GM23248 (cell line): Measurements from ENCODE around the gene POLR2B.

ENCODE experiments used
- EZH2 ChIP-seq: fragments of 200-600 bp; sonication (generic); IDR thresholded peaks from 2 replicates; pipeline ENCODE4 v1.6.1; 2018; ENCODE audit warnings: antibody characterized with exemption, mild to moderate bottlenecking; ENCODE audit not compliant: insufficient read depth, poor library complexity, severe bottlenecking
- EZH2phosphoT487 ChIP-seq: fragments of 200-600 bp; sonication (generic); IDR thresholded peaks from 2 replicates; pipeline ENCODE4 v1.6.1; 2018; ENCODE audit warnings: antibody characterized with exemption, moderate library complexity, mild to moderate bottlenecking, low read depth; ENCODE audit not compliant: insufficient read depth

GRCh38 chr4:56940971-56941370 lies 37.7 kb upstream of the POLR2B start:
- TF ChIP-seq EZH2 (no peak), EZH2phosphoT487 (no peak)
